ENCODE results near the gene TMEM14C.

- no peak for TF ChIP-seq PKNOX1 (IDR thresholded peaks at IDR 0.05)
- TF ChIP-seq SP1 (IDR thresholded peaks at IDR 0.05): no peak
- no peak for TF ChIP-seq ARNT (IDR thresholded peaks at IDR 0.05)
- no peak for TF ChIP-seq NFRKB (IDR thresholded peaks at IDR 0.05)
Measured at GRCh38 chr6:10740061-10740460, 17.2 kb downstream of the TMEM14C start.

Measured in HEK293T (cell line).